Measurements from ENCODE around the gene BTC. TPM values are rescaled to one million over a fixed set of nuclear protein-coding genes. Genes with fewer than 3 reads are reported as not detected.

BTC gene
- polyA plus RNA-seq, 3 donors from 2014 or later, result not detected

DNA sequence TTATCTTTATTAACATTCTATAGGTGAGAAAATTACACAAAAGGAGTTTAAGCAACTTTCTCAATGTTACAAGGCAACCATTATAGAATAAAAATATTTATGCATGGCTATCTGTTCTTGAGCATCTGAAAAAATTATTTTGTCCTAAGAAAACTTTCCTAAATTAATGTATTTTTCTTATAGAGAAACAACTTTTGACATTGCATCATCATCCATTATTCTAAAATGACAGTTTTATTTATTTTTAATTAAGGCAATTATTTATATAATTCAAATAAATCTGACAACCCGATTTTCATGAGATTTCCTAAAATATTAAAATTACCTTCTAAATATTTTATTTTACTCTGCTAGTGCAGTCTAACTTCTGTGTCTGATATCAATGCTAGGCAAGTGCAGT is 4.8 kb downstream of the BTC start:
- Mint-ChIP-seq H3K4me3 (no peak overlapping the region), H3K27me3 (ENCODE audit: low read depth in 3 of 3) (peaks cover 0 to 2% (median under 1%) of the 10 kb centered on the region in 3 donors)

DNA sequence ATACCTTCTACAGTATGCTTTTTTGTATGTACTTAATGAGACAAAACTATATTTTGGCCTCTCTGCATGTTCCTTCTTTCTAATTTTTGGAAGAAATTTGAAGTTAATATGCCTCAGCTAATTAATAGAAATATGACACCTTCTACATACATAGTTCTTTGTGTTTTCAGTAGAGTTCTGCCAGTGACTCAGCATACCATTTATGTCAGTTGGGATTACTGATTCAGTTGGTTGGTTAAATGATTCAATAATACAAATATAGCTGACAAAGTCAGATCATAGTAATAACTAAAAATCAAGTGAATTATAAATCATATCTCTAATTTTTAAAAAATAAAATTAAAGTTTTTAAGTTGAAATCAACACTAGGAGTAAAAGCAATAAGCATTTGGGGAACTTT is 16.8 kb downstream of the BTC start:
- H3K4me1 Mint-ChIP-seq, result no peaks in the 10 kb centered on the region
- H3K4me3 Mint-ChIP-seq, result no peak overlapping the region
- no peak for DNase-seq
- H3K36me3 Mint-ChIP-seq, result no peaks in the 10 kb centered on the region
- no peak overlapping the region for H3K27ac Mint-ChIP-seq
- H3K9me3 Mint-ChIP-seq, result peaks cover 0 to 9% (median 5%) of the 10 kb centered on the region in 6 donors
- no peaks in the 10 kb centered on the region for H3K27me3 Mint-ChIP-seq (ENCODE audit: low read depth in 3 of 3)

More for the DNA sequence above, 4.8 kb downstream of the BTC start:
- no peak overlapping the region for H3K27ac Mint-ChIP-seq
- H3K36me3 Mint-ChIP-seq, result no peaks in the 10 kb centered on the region
- no peaks in the 10 kb centered on the region for H3K4me1 Mint-ChIP-seq
- peaks cover 0 to 9% (median 6%) of the 10 kb centered on the region in 6 donors for H3K9me3 Mint-ChIP-seq
- DNase-seq, result no peak

DNA sequence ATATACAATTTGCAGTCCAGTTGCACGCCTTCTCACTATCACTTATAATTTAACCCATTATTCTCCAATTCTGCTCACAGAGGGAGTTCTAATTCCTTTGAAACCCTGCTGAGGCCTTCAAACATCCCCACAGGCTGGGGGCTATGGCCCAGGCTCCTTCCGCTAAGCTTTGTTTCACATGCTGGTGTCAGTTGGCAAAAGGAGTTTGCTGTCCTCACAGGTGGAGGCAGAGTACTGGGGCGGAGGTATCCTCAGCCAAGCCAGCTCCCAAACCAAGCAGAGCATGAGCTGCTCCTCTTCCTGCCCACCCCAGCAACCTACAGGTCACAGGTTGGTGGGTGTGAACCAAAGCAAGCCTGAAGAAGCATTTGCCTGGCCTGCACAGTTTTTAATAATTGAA is 21.5 kb downstream of the BTC start:
- no peaks in the 10 kb centered on the region for H3K4me1 Mint-ChIP-seq
- H3K4me3 Mint-ChIP-seq, result no peak overlapping the region
- DNase-seq, result no peak
- no peak overlapping the region for H3K27ac Mint-ChIP-seq
- H3K36me3 Mint-ChIP-seq, result no peaks in the 10 kb centered on the region
- H3K27me3 Mint-ChIP-seq (ENCODE audit: low read depth in 3 of 3), result peaks cover 0 to 2% (median 0%) of the 10 kb centered on the region in 3 donors
- H3K9me3 Mint-ChIP-seq, result peaks cover 0 to 2% (median 0%) of the 10 kb centered on the region in 6 donors

DNA sequence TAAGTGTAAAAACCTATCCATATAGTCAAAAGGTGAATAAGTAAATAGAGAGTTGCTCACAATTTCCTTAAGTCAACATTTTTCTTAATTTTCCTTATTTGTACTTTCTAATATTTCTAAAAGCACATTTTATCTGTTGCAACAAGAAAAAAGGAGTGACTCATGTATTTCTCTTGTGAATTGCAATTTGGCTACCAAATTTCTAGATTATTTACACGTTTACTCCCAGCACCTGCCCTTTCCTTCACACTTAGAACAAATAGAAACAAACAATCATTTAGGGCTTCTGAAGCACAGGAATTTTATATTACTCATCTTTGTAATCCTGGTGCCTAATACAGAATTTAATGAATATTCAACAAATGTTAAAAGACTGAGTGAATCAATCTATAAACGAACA is 22.2 kb downstream of the BTC start:
- Mint-ChIP-seq H3K27me3 (ENCODE audit: low read depth in 3 of 3) (peaks cover 0 to 2% (median 1%) of the 10 kb centered on the region in 3 donors), H3K27ac (no peak overlapping the region), H3K4me1 (no peaks in the 10 kb centered on the region), H3K9me3 (peaks cover 0 to 7% (median under 1%) of the 10 kb centered on the region in 6 donors), H3K36me3 (no peaks in the 10 kb centered on the region), H3K4me3 (no peak overlapping the region)
- DNase-seq, result no peak

DNA sequence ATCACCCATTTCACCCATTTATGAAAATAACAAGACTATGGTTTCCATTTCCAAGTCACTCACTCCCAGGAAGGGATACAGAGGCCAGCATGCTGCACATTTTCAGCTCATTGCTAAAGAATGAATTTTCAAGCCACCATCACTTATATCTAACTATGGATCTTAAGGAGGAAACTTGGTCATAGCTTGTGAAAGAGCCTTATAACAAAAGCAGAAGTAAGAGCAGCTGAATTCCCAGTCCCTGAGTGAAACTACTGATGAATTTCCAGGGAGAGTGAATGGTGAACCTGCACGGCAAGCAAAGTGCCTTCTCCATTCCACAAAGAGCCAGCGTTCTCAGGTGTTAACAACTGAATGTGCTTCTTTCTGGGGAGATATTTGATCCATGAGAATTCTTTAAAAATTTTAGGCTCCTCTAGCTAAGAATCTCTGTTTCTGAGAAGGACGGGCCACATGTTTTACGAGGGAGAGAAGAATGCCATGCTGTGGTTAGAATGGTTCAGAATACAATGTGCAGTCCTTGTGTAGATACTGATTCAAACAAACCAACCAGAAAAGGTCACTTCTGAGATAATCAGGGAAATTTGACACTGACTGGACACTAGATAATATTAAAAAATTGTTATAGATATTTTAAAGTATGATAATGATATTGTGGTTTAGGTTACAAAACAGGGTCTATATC is 24.0 kb downstream of the BTC start:
- no peaks in the 10 kb centered on the region for H3K36me3 Mint-ChIP-seq
- peaks cover 0 to 9% (median under 1%) of the 10 kb centered on the region in 6 donors for H3K9me3 Mint-ChIP-seq
- H3K4me3 Mint-ChIP-seq, result no peak overlapping the region
- no peaks in the 10 kb centered on the region for H3K4me1 Mint-ChIP-seq
- no peak for DNase-seq
- peaks cover 0 to 2% (median 1%) of the 10 kb centered on the region in 3 donors for H3K27me3 Mint-ChIP-seq (ENCODE audit: low read depth in 3 of 3)
- no peak overlapping the region for H3K27ac Mint-ChIP-seq

DNA sequence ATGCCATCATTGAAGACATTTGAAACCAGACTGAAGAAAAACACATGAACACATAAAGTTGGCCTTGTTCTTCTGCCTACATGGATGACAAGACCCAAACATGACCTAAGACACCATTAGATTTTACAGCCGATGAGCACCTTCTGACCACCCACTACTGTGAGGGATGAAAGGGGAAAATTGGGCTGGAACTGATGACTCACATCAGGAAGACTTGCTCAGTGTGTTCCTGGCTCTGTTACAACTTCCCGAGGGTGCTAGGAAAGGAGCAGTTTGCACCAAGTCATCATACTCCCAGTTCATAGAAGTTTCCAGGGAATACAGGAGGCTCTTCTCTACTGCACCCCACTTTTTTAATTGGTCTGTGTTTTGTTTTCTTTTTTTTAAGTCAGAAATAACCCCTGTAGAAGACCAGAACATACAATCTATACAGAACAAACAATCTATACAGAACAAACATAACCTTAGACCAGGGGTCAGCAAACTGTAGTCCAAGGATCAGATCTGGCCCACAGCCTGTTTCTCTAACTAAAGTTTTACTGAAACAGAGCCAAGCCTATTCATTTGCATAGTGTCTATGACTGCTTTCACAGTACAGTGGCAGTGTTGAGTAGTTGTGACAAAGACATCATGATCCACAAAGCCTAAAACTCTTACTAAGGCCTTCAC is 25.3 kb downstream of the BTC start:
- H3K36me3 Mint-ChIP-seq, result no peaks in the 10 kb centered on the region
- no peak overlapping the region for H3K27ac Mint-ChIP-seq
- peaks cover 0 to 9% (median 2%) of the 10 kb centered on the region in 6 donors for H3K9me3 Mint-ChIP-seq
- H3K27me3 Mint-ChIP-seq (ENCODE audit: low read depth in 3 of 3), result peaks cover 0 to 2% (median 1%) of the 10 kb centered on the region in 3 donors
- H3K4me1 Mint-ChIP-seq, result no peaks in the 10 kb centered on the region
- no peak for DNase-seq
- no peak overlapping the region for H3K4me3 Mint-ChIP-seq

DNA sequence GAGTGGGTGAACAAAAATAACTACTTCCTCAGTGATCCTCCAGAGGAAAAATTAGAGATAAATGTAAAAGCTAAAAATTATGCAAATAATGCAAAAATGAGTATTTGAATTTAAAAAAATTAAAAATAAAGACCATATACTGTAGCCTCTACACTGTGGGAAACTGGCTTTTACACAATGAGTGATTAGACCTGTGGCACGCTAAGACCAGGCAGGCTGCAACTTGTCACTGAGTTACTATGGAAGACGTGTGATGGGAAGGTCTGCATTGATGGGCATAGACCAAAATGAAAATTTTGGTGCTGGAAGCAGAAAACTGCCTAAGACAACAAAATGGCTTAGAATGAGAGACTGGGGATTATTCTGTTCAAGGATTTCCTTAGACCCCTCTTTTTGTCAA is 30.2 kb downstream of the BTC start:
- DNase-seq, result no peak
- H3K4me3 Mint-ChIP-seq, result no peak overlapping the region

DNA sequence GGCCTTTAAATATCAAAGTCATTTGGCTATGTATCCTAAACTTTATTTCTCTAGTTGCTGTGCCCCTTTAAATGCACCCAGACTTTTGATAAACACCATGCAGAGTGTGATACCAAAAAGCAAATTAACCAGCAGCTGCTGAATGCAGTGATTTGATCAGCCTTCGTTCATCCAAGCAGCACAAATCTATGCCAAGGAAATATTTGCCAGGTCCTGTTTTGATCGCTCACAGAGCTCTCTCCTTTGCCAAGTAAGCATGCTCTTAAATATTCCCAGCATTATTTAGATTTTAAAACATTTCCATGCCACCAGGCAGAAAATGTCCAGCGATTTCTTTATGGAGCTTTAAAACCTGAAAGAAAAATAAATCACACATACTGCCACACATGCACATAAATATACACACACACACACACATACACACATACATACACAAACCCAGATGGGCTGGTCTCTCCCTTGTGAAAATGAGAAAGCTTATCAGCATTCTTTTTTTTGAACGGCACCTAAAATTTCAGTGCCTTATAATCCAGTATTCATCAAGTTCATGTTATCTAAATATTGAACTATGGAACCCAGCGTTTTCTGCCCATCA is 35.7 kb downstream of the BTC start:
- Mint-ChIP-seq H3K27me3 (ENCODE audit: low read depth in 3 of 3) (peaks cover 0 to 3% (median 0%) of the 10 kb centered on the region in 3 donors), H3K9me3 (peaks cover 0 to 4% (median 0%) of the 10 kb centered on the region in 6 donors), H3K27ac (no peak overlapping the region)

More for the DNA sequence above, 30.2 kb downstream of the BTC start:
- H3K9me3 Mint-ChIP-seq, result peaks cover 0 to 9% (median 3%) of the 10 kb centered on the region in 6 donors
- no peaks in the 10 kb centered on the region for H3K4me1 Mint-ChIP-seq
- no peak overlapping the region for H3K27ac Mint-ChIP-seq
- no peaks in the 10 kb centered on the region for H3K36me3 Mint-ChIP-seq
- peaks cover 0 to 3% (median 1%) of the 10 kb centered on the region in 3 donors for H3K27me3 Mint-ChIP-seq (ENCODE audit: low read depth in 3 of 3)

DNA sequence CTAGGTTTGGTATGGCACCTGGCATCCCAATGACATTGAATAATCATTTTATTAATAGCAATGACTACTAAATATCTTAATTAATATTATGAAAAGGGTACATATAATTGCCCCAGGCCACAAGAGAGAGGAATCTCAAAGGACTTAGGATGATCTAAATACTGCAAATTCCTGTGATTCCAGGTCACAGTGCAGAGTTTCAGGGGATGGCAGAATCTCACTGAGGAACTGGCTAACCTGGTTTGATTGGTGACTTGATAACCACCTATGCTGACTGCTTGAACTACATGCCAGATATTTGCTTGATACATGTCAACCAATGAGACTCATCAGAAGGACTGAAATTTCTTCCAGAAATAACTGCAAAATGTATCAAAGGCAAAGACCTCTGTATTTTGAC is 37.2 kb downstream of the BTC start:
- Mint-ChIP-seq H3K27ac (no peak overlapping the region), H3K4me3 (no peak overlapping the region), H3K27me3 (ENCODE audit: low read depth in 3 of 3) (peaks cover 0 to under 1% (median 0%) of the 10 kb centered on the region in 3 donors), H3K9me3 (peaks cover 0 to 3% (median 0%) of the 10 kb centered on the region in 6 donors), H3K4me1 (no peaks in the 10 kb centered on the region), H3K36me3 (no peaks in the 10 kb centered on the region)
- no peak for DNase-seq

More for the DNA sequence above, 35.7 kb downstream of the BTC start:
- no peak for DNase-seq
- Mint-ChIP-seq H3K4me3 (no peak overlapping the region), H3K36me3 (no peaks in the 10 kb centered on the region), H3K4me1 (no peaks in the 10 kb centered on the region)

DNA sequence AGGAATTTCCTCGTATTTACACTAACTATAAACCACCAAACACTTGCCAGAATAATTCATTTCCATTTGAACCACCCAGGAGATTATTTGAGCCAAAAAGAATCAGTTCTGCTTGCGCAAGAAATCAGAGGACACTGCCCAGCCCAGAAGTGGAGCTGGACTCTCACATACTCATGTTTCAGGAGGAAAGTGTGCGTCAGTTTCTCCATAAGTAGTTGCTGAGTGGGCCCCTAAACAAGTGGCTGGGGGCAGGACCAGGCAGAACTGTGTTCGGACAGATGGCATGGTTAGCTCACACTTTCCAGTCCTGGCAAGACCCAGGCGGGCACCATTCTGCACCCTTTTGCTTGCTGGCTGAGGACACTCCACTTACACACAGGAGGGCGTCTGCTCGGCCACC is 38.8 kb downstream of the BTC start:
- Mint-ChIP-seq H3K27ac (no peak overlapping the region), H3K36me3 (no peaks in the 10 kb centered on the region), H3K4me1 (no peaks in the 10 kb centered on the region), H3K4me3 (no peak overlapping the region), H3K9me3 (peaks cover 0 to 3% (median under 1%) of the 10 kb centered on the region in 6 donors), H3K27me3 (ENCODE audit: low read depth in 3 of 3) (peaks cover 0 to 3% (median 0%) of the 10 kb centered on the region in 3 donors)
- no peak for DNase-seq

DNA sequence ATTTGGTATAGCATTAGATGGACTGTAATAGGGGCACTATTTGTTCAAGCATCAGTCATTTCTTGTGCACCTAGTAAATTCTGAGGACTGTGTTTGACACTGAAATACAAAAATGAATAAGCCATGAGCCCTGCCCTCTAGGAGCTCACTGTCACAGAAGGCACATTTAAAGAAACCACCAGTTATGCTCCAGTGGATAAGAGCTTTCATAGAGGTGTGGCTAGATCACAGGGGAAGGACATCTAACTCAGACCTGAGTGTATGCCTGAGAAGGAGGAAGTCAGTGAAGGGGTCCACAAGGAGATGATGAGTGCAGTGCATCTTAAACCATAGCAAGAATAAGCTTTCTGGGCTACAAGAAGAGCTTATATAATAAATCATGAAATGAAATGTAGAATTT is 40.1 kb downstream of the BTC start:
- no peak overlapping the region for H3K4me3 Mint-ChIP-seq
- no peak for DNase-seq
- H3K9me3 Mint-ChIP-seq, result peaks cover 0 to 3% (median under 1%) of the 10 kb centered on the region in 6 donors
- no peaks in the 10 kb centered on the region for H3K36me3 Mint-ChIP-seq
- H3K27me3 Mint-ChIP-seq (ENCODE audit: low read depth in 3 of 3), result peaks cover 0 to 3% (median 0%) of the 10 kb centered on the region in 3 donors
- no peaks in the 10 kb centered on the region for H3K4me1 Mint-ChIP-seq
- no peak overlapping the region for H3K27ac Mint-ChIP-seq

DNA sequence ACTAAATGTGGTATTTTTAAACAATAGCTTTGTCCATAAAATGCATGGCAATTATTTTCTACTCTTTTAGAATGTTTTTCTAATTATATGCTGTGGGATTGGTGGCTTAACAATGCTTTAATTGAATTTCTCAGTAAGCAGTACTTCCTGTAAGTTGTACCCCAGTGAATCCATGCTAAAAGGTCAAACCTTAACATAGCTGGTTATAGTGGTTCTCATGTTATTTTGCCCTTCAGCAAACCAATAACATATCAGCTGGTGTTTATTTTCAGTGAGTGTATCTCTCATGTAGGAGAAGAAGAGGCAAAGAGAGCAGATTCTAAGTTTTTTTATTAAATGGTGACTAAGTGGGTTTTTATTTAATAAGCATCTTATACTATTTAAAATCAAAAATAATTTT is 41.5 kb downstream of the BTC start:
- no peaks in the 10 kb centered on the region for H3K4me1 Mint-ChIP-seq
- H3K27ac Mint-ChIP-seq, result no peak overlapping the region
- H3K9me3 Mint-ChIP-seq, result peaks cover 0 to 3% (median under 1%) of the 10 kb centered on the region in 6 donors
- DNase-seq, result no peak
- H3K27me3 Mint-ChIP-seq (ENCODE audit: low read depth in 3 of 3), result peaks cover 0 to 3% (median 0%) of the 10 kb centered on the region in 3 donors
- no peaks in the 10 kb centered on the region for H3K36me3 Mint-ChIP-seq
- H3K4me3 Mint-ChIP-seq, result no peak overlapping the region

DNA sequence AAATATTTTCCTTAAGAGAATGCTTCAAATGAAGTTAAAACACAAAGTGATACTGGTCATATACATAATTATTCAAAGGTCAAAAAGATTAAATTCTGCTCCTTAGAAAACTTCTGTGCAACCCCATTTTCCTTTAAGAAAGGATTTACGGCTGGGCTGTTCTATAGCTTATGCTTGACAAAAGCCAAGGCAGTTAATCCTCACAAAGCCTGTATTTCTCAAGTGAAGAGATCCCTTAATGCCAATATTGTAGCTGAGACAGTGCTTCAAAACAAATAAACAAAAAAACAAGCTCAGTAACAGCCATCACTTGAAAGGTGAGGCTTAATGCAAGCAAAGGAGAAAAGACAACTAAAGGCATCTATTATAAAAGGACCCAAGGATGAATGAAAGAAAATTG is 42.5 kb downstream of the BTC start:
- DNase-seq, result no peak
- H3K27me3 Mint-ChIP-seq (ENCODE audit: low read depth in 3 of 3), result peaks cover 0 to 3% (median 0%) of the 10 kb centered on the region in 3 donors
- H3K4me1 Mint-ChIP-seq, result no peaks in the 10 kb centered on the region
- H3K9me3 Mint-ChIP-seq, result peaks cover 0 to 3% (median under 1%) of the 10 kb centered on the region in 6 donors
- H3K27ac Mint-ChIP-seq, result no peak overlapping the region
- H3K4me3 Mint-ChIP-seq, result no peak overlapping the region
- H3K36me3 Mint-ChIP-seq, result no peaks in the 10 kb centered on the region

DNA sequence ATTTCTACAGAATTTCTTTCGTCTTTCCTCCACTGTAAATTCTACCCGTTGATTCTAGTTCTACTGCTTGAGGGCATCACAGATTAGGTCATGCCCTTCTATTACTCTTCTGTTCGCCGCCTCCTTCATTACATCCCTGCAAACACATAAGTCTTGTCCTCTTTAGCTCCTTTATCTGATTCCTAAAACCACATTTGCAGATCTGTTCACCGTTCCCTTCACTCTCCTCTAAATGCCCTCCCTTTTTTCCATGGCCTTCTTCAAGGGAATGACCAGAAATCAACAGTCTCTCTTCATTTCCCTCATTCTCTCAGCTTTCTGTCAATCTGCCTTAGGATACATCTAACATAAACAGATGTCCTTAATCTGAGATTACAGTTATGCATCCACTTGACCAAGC is 43.1 kb downstream of the BTC start:
- Mint-ChIP-seq H3K4me1 (no peaks in the 10 kb centered on the region), H3K27me3 (ENCODE audit: low read depth in 3 of 3) (peaks cover 0 to 3% (median 0%) of the 10 kb centered on the region in 3 donors), H3K27ac (no peak overlapping the region), H3K36me3 (no peaks in the 10 kb centered on the region), H3K9me3 (peaks cover 0 to 3% (median under 1%) of the 10 kb centered on the region in 6 donors), H3K4me3 (no peak overlapping the region)
- no peak for DNase-seq

All from immature natural killer cell (primary cell).